Gastroesophageal sphincter (tissue), 4 donors: Measurements from ENCODE around the gene ECEL1. TPM values are rescaled to one million over a fixed set of nuclear protein-coding genes. Genes with fewer than 3 reads are reported as not detected.

Experiments
- ATAC-seq: fragments of 150-250 bp; one replicate; pipeline ENCODE4 v1.9.1; 2016; ENCODE audit warnings: mild to moderate bottlenecking, moderate library complexity
- H3K27ac ChIP-seq, 4 donors: fragments of 200-600 bp; sonication (generic) in 3 of 4; 1 replicate in 3 of 4; 2 replicates in 1 of 4; pipeline ENCODE4 v1.5.1; 2016 to 2019
- H3K27me3 ChIP-seq: fragments of 200-600 bp; sonication (generic); one replicate; pipeline ENCODE4 v1.5.1; 2019
- H3K36me3 ChIP-seq, 2 donors: fragments of 200-600 bp; sonication (generic); one replicate each; pipeline ENCODE4 v1.5.1; 2019; ENCODE audit warnings: control low read depth in 1 of 2
- H3K4me1 ChIP-seq, 3 donors: fragments of 200-600 bp; sonication (generic); 1 replicate in 2 of 3; 2 replicates in 1 of 3; pipeline ENCODE4 v1.5.1; 2016 to 2019; ENCODE audit warnings: control low read depth in 2 of 3
- H3K4me3 ChIP-seq, 2 donors: fragments of 200-600 bp; sonication (generic); one replicate each; pipeline ENCODE4 v1.5.1; 2019; ENCODE audit warnings: mild to moderate bottlenecking in 1 of 2, moderate library complexity in 1 of 2
- H3K9me3 ChIP-seq, 3 donors: fragments of 200-600 bp; sonication (generic); one replicate each; pipeline ENCODE4 v1.5.1; 2017 to 2019; ENCODE audit warnings: control low read depth in 2 of 3
- EP300 ChIP-seq: sonication (generic); formaldehyde crosslinking; IDR thresholded peaks from one replicate; pipeline ENCODE4 v1.6.1; 2017; ENCODE audit warnings: antibody characterized with exemption, mild to moderate bottlenecking
- POLR2A ChIP-seq, 2 donors: fragments of 450-650 bp; IDR thresholded peaks; one replicate each; pipeline ENCODE4 v1.6.1; 2017; ENCODE audit warnings: antibody characterized with exemption in 2 of 2, mild to moderate bottlenecking in 2 of 2, moderate library complexity in 1 of 2
- POLR2AphosphoS5 ChIP-seq: sonication (generic); formaldehyde crosslinking; IDR thresholded peaks from one replicate; pipeline ENCODE4 v1.6.1; 2017; ENCODE audit warnings: antibody characterized with exemption
- WGBS, 2 donors: methylation state at CpG; one replicate each; pipeline ENCODE4 v1.1.5; 2018; ENCODE audit warnings: low coverage in 1 of 2; 5-methylcytosine and 5-hydroxymethylcytosine counted together
- total RNA-seq, 4 donors: library from RNA; depleted of rRNA; stranded (reverse); fragments of >200 nt; gene quantifications; one replicate each; pipeline ENCODE4 v1.1.0, GENCODE V29; 2016
- TF ChIP-seq, protein P1 (sequence below), 4 experiments: fragments of 200-600 bp in 2 of 4; fragments of 450-650 bp in 2 of 4; sonication (generic) in 1 of 4; IDR thresholded peaks; one replicate each; pipeline ENCODE4 v1.5.1; 2017 to 2019; ENCODE audit warnings: antibody characterized with exemption in 4 of 4, mild to moderate bottlenecking in 2 of 4, moderate library complexity in 2 of 4

ECEL1 gene
- total RNA-seq, 4 donors from 2014 or later = 1.1 to 1.4 TPM; not detected in 2

GRCh38 chr2:232521959-232522622 is 34.5 kb upstream of the ECEL1 start:
- H3K4me1 ChIP-seq = peaks cover 0 to 44% (median 25%) of the 10 kb centered on the region in 3 donors
- peaks cover 80% of the 10 kb centered on the region for H3K27me3 ChIP-seq

DNA sequence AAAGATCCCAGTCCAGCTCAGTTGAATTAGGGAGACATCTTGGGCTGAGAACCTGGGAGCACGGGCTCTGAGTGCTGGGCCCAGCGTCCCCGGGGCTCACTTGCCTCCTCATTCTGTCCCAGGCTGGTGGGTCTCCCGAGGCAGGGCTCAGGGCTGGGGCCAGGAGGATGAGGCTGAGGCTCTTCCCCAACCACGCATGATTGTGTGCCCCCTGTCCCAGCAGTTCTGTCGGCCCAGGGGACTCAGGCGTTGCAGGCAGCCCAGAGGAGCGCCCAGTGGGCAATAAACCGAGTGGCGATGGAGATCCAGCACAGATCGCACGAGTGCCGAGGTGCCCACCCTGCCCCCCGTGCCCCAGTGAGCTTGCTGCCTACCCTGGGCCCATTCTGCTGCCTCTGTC is 33.5 kb upstream of the ECEL1 start:
- H3K27me3 ChIP-seq = peaks cover 78% of the 10 kb centered on the region
- ATAC-seq = no peak
- WGBS, 2 donors = 74 to 100% methylated on average over 5 to 6 of the region's 14 CpGs

More at GRCh38 chr2:232521959-232522622, 34.5 kb upstream of the ECEL1 start:
- H3K27ac ChIP-seq = no peak overlapping the region
- H3K4me3 ChIP-seq = peak overlapping the region in 1 of 2 donors; percentile 40
- TF ChIP-seq, protein P1, sequence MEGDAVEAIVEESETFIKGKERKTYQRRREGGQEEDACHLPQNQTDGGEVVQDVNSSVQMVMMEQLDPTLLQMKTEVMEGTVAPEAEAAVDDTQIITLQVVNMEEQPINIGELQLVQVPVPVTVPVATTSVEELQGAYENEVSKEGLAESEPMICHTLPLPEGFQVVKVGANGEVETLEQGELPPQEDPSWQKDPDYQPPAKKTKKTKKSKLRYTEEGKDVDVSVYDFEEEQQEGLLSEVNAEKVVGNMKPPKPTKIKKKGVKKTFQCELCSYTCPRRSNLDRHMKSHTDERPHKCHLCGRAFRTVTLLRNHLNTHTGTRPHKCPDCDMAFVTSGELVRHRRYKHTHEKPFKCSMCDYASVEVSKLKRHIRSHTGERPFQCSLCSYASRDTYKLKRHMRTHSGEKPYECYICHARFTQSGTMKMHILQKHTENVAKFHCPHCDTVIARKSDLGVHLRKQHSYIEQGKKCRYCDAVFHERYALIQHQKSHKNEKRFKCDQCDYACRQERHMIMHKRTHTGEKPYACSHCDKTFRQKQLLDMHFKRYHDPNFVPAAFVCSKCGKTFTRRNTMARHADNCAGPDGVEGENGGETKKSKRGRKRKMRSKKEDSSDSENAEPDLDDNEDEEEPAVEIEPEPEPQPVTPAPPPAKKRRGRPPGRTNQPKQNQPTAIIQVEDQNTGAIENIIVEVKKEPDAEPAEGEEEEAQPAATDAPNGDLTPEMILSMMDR (IDR thresholded peaks at IDR 0.05) = peak in 3 of 4 experiments; percentile 74 to 98 (median 87)
- TF ChIP-seq POLR2AphosphoS5 = no peak
- no peaks in the 10 kb centered on the region for H3K9me3 ChIP-seq
- H3K36me3 ChIP-seq = no peaks in the 10 kb centered on the region
- WGBS, 2 donors = no CpG with 5 or more reads among the region's 66 CpGs
- peak; percentile 65 for ATAC-seq

GRCh38 chr2:232520489-232520888 is 32.9 kb upstream of the ECEL1 start:
- H3K36me3 ChIP-seq = no peaks in the 10 kb centered on the region
- peaks cover 72% of the 10 kb centered on the region for H3K27me3 ChIP-seq
- TF ChIP-seq POLR2A (IDR thresholded peaks at IDR 0.05) (no peak), POLR2AphosphoS5 (no peak), EP300 (no peak)
- TF ChIP-seq, protein P1 (IDR thresholded peaks at IDR 0.05) = no peak
- no peak for ATAC-seq
- WGBS, 2 donors = 70% methylated on average over 2 of the region's 15 CpGs; no CpG with 5 or more reads in 1 of the 2 donors
- peaks cover 0 to 38% (median 21%) of the 10 kb centered on the region in 3 donors for H3K4me1 ChIP-seq
- H3K27ac ChIP-seq = no peak overlapping the region
- no peak overlapping the region for H3K4me3 ChIP-seq
- H3K9me3 ChIP-seq = no peaks in the 10 kb centered on the region

More for the DNA sequence above, 33.5 kb upstream of the ECEL1 start:
- Histone ChIP-seq H3K4me1 (peaks cover 0 to 44% (median 25%) of the 10 kb centered on the region in 3 donors), H3K4me3 (no peak overlapping the region), H3K9me3 (no peaks in the 10 kb centered on the region), H3K36me3 (no peaks in the 10 kb centered on the region), H3K27ac (no peak overlapping the region)
- TF ChIP-seq POLR2A (IDR thresholded peaks at IDR 0.05) (no peak), POLR2AphosphoS5 (no peak), EP300 (no peak)
- TF ChIP-seq, protein P1 (IDR thresholded peaks at IDR 0.05) = no peak

- H3K27ac ChIP-seq = no peak within 1 kb of the TSS
- WGBS, 2 donors = 45% methylated on average over 2 of the region's 19 CpGs; no CpG with 5 or more reads in 1 of the 2 donors
- H3K36me3 ChIP-seq = no peaks in the 10 kb centered on the region
- TF ChIP-seq, protein P1 (IDR thresholded peaks at IDR 0.05) = no peak
- TF ChIP-seq POLR2AphosphoS5 (no peak), POLR2A (IDR thresholded peaks at IDR 0.05) (no peak), EP300 (no peak)
- no peak within 1 kb of the TSS for H3K4me3 ChIP-seq
- H3K27me3 ChIP-seq = peaks cover 65% of the 10 kb centered on the region
- H3K4me1 ChIP-seq = peaks cover 0 to 32% (median 18%) of the 10 kb centered on the region in 3 donors
- H3K9me3 ChIP-seq = no peaks in the 10 kb centered on the region
- no peak for ATAC-seq
These were observed 32.2 kb upstream of the ECEL1 start, which contains the start of gene PRSS56 for GRCh38 chr2:232519581-232520438. TSS of gene PRSS56 (plus strand) at chr2:232520388. CDS start at chr2:232520599, 211 bp downstream.
